HepG2 (cell line): Measurements from ENCODE around the gene PHF21B. TPM values are rescaled to one million over a fixed set of nuclear protein-coding genes. Genes with fewer than 3 reads are reported as not detected.

ENCODE experiments used
- ATAC-seq: fragments of 200-7000 bp; cut with Tn5 transposase; 3 replicates; pipeline ENCODE4 v1.9.1; 2020; ENCODE audit warnings: mild to moderate bottlenecking, moderate library complexity
- BruUV-seq: library from RNA; stranded (reverse); fragments of 400-500 nt; replicated peaks from 2 replicates; lab custom pipeline; 2021; lab: Mats Ljungman, UMichigan
- CTCF ChIA-PET: fragments of 300-600 bp; formaldehyde crosslinking; extraction: SDS; loops from one replicate; lab custom pipeline; 2021; ENCODE audit warnings: low total read pairs, inconsistent platforms, low intra/inter-chr PET ratio; lab: Yijun Ruan, JAX
- POLR2A ChIA-PET: fragments of 350-600 bp; sonication (Branson Sonifier 250); formaldehyde crosslinking; loops from one replicate; lab custom pipeline; 2020; ENCODE audit warnings: antibody characterized with exemption, inconsistent platforms; lab: Yijun Ruan, JAX
- DNase-seq: peaks from one replicate; pipeline ENCODE4 v3.0.0-alpha.2; 2015; ENCODE audit warnings: low spot score
- FAIRE-seq: peaks from 3 replicates; lab custom pipeline; 2011; peaks lifted over from hg19 to GRCh38; lab: Jason Lieb, UNC
- H2AFZ ChIP-seq: one replicate; pipeline ENCODE4 v1.6.1; 2011; ENCODE audit warnings: low read length, inconsistent platforms
- H3K27ac ChIP-seq: fragments of 300-600 bp; 3 replicates; pipeline ENCODE4 v1.8.0; 2011; ENCODE audit warnings: mixed run types, mild to moderate bottlenecking, mixed read lengths, low read length, inconsistent platforms; ENCODE audit not compliant: insufficient read depth; ENCODE audit errors: extremely low read length
- H3K27me3 ChIP-seq, 2 experiments: fragments of 200-600 bp in 1 of 2; 2 replicates in 1 of 2; 3 replicates in 1 of 2; pipeline versions ENCODE4 v1.6.0 to v1.8.0; 2011; ENCODE audit warnings: low read length in 2 of 2, mild to moderate bottlenecking in 2 of 2, moderate library complexity in 2 of 2, inconsistent platforms in 1 of 2; ENCODE audit not compliant: insufficient read depth in 2 of 2, control insufficient read depth in 1 of 2
- H3K36me3 ChIP-seq, 2 experiments: fragments of 200-600 bp in 1 of 2; replicated peaks in 1 of 2; 2 replicates in 1 of 2; 3 replicates in 1 of 2; pipeline versions ENCODE4 v1.5.1 to v1.8.0; 2011; ENCODE audit warnings: low read length in 2 of 2, inconsistent platforms in 1 of 2; ENCODE audit not compliant: insufficient read depth in 2 of 2, control insufficient read depth in 1 of 2
- H3K4me1 ChIP-seq: 2 replicates; pipeline ENCODE4 v1.5.1; 2012; ENCODE audit warnings: low read length, inconsistent platforms; ENCODE audit not compliant: insufficient read depth
- H3K4me2 ChIP-seq: 2 replicates; pipeline ENCODE4 v1.6.0; 2011; ENCODE audit warnings: low read depth, low read length, inconsistent platforms
- H3K4me3 ChIP-seq, 3 experiments: fragments of 200-600 bp in 1 of 3; sonication (generic), shearing (Covaris generic) in 1 of 3; replicated peaks in 1 of 3; 2 replicates each; pipeline ENCODE4 v1.5.1; 2011 to 2016; ENCODE audit warnings: low read length in 3 of 3, inconsistent platforms in 2 of 3, low read depth in 2 of 3, mild to moderate bottlenecking in 2 of 3, control low read depth in 1 of 3, mixed read lengths in 1 of 3; ENCODE audit not compliant: insufficient read depth in 1 of 3
- H3K79me2 ChIP-seq: one replicate; pipeline ENCODE4 v1.6.1; 2011; ENCODE audit warnings: low read length, inconsistent platforms; ENCODE audit not compliant: insufficient read depth
- H3K9ac ChIP-seq: 2 replicates; pipeline ENCODE4 v1.6.0; 2011; ENCODE audit warnings: mild to moderate bottlenecking, low read depth, low read length, inconsistent platforms; ENCODE audit not compliant: insufficient read depth
- H3K9me3 ChIP-seq: 2 replicates; pipeline ENCODE4 v1.5.1; 2012; ENCODE audit warnings: mild to moderate bottlenecking, low read length
- H4K20me1 ChIP-seq: 2 replicates; pipeline ENCODE4 v1.6.0; 2011; ENCODE audit warnings: inconsistent platforms, mild to moderate bottlenecking, low read length, moderate library complexity; ENCODE audit not compliant: insufficient read depth
- AHDC1 ChIP-seq: sonication (generic); formaldehyde crosslinking; IDR thresholded peaks from 2 replicates; pipeline ENCODE4 v1.5.1; 2020; ENCODE audit warnings: mild to moderate bottlenecking, missing genetic modification reagents, borderline replicate concordance
- CAMTA2 ChIP-seq: sonication (generic); formaldehyde crosslinking; IDR thresholded peaks from 2 replicates; pipeline ENCODE4 v1.4.0; 2020; ENCODE audit warnings: mild to moderate bottlenecking, missing genetic modification reagents, borderline replicate concordance
- ZBTB7B ChIP-seq: sonication (generic); formaldehyde crosslinking; IDR thresholded peaks from 2 replicates; pipeline ENCODE4 v1.4.0; 2020; ENCODE audit warnings: missing genetic modification reagents
- ZNF282 ChIP-seq: fragments of 450-650 bp; IDR thresholded peaks from 2 replicates; pipeline ENCODE4 v1.6.1; 2018; ENCODE audit not compliant: partially characterized antibody
- WGBS: methylation state at CpG from one replicate; pipeline ENCODE4 v1.1.6; 2017; ENCODE audit warnings: low lambda C conversion rate; 5-methylcytosine and 5-hydroxymethylcytosine counted together
- in situ Hi-C: cut with HindIII; loops from 2 replicates; pipeline ENCODE4 v1.10.0; 2017; ENCODE audit warnings: low pct_unique_long_range_greater_than_20kb; ENCODE audit not compliant: extremely low pct_ligation_motif_present
- intact Hi-C: fragments of 100-400 bp; cut with micrococcal nuclease; formaldehyde crosslinking; loops from one replicate; pipeline ENCODE4 v1.10.0; 2022; ENCODE audit not compliant: unreplicated experiment
- polyA plus RNA-seq, 8 experiments: library from polyadenylated mRNA; depleted of rRNA in 3 of 8; stranded (reverse) in 7 of 8; unstranded in 1 of 8; fragments of >200 nt; fragmentation: Illumina TruSeq in 4 of 8; extraction: Trizol in 4 of 8; gene quantifications; 2 replicates each; pipeline versions ENCODE4 v1.2.1 to v1.2.3, GENCODE V29; 2011 to 2016; ENCODE audit warnings: low read depth in 4 of 8, missing spikeins in 1 of 8, mixed read lengths in 1 of 8; ENCODE audit not compliant: insufficient read depth in 1 of 8
- total RNA-seq, 5 experiments: library from RNA; depleted of rRNA; stranded (reverse); fragments of >200 nt; fragmentation: Illumina TruSeq; extraction: Trizol; gene quantifications; 2 replicates each; pipeline ENCODE4 v1.2.3, GENCODE V29; 2016; ENCODE audit warnings: low read depth in 1 of 5

The PHF21B gene
- total and polyA plus RNA-seq, 2 of the 13 experiments (the other 11 are each of a cell fraction or from before 2014, with no cell fraction given), result not detected

- no peaks in the 10 kb centered on the region for H3K4me1 ChIP-seq
- peaks cover 20 to 81% of the 10 kb centered on the region in 2 experiments; a peak in 4 of 5 replicates for H3K27me3 ChIP-seq
- H3K4me3 ChIP-seq, result no peak overlapping the region
- no peak overlapping the region for H3K27ac ChIP-seq
- FAIRE-seq, result no peak
- H2AFZ ChIP-seq, result no peak overlapping the region
- H3K9me3 ChIP-seq, result no peaks in the 10 kb centered on the region
- 17% methylated on average over 8 of the region's 8 CpGs for WGBS
- ChIA-PET CTCF (no interaction called here), POLR2A (no interaction called here)
- no peak overlapping the region for H3K4me2 ChIP-seq
- TF ChIP-seq ZBTB7B (CRISPR knock-in tag) (no peak), CAMTA2 (no peak), AHDC1 (CRISPR knock-in tag) (no peak), ZNF282 (no peak)
- ATAC-seq, result no peak
- no peaks in the 10 kb centered on the region for H3K79me2 ChIP-seq
- DNase-seq, result no peak
- no peaks in the 10 kb centered on the region for H3K36me3 ChIP-seq
- intact Hi-C loops (no loop called here), in situ Hi-C loops (no loop called here)
- no TSS peak for BruUV-seq
- H3K9ac ChIP-seq, result no peak overlapping the region
- no peaks in the 10 kb centered on the region for H4K20me1 ChIP-seq
Observed at GRCh38 chr22:44937216-44937615, 72.6 kb downstream of the PHF21B start.
